ENCODE results near the gene ZC3H15.

GRCh38 chr2:186517090-186517489, 31.0 kb downstream of the ZC3H15 start:
- TF ChIP-seq CTCF (IDR thresholded peaks at IDR 0.05) (no peak), POLR2A (IDR thresholded peaks at IDR 0.05) (no peak)
